GM23338 (cell line): ENCODE results near the gene UCN2.

Experiments used
- CREB1 ChIP-seq: fragments of 250-450 bp; sonication (Bioruptor Pico); IDR thresholded peaks from 2 replicates; pipeline ENCODE4 v1.5.0; 2020; ENCODE audit warnings: low read depth, mild to moderate bottlenecking, moderate library complexity
- CTCF ChIP-seq, 2 experiments: fragments of 200-600 bp in 1 of 2; sonication (generic) in 1 of 2; conservative IDR thresholded peaks; 2 replicates each; pipeline versions ENCODE4 v1.5.1 to v1.6.1; 2016 to 2017; ENCODE audit warnings: antibody characterized with exemption in 2 of 2, low read depth in 2 of 2, mild to moderate bottlenecking in 2 of 2, moderate library complexity in 1 of 2
- ETS1 ChIP-seq: IDR thresholded peaks from 2 replicates; pipeline ENCODE4 v1.6.1; 2016; ENCODE audit warnings: antibody characterized with exemption
- EZH2 ChIP-seq: fragments of 200-600 bp; sonication (generic); IDR thresholded peaks from one replicate; pipeline ENCODE4 v1.8.0; 2017; ENCODE audit warnings: antibody characterized with exemption, mild to moderate bottlenecking, low read depth; ENCODE audit not compliant: unreplicated experiment
- EZH2phosphoT487 ChIP-seq: fragments of 200-600 bp; sonication (generic); IDR thresholded peaks from one replicate; pipeline ENCODE4 v1.8.1; 2018; ENCODE audit warnings: antibody characterized with exemption; ENCODE audit not compliant: unreplicated experiment
- JUNB ChIP-seq: IDR thresholded peaks from one replicate; pipeline ENCODE4 v1.6.1; 2016; ENCODE audit warnings: antibody characterized with exemption; ENCODE audit not compliant: unreplicated experiment
- POLR2AphosphoS5 ChIP-seq: IDR thresholded peaks from 2 replicates; pipeline ENCODE4 v1.6.1; 2016; ENCODE audit warnings: antibody characterized with exemption, low read depth
- REST ChIP-seq: IDR thresholded peaks from one replicate; pipeline ENCODE4 v1.6.1; 2018; ENCODE audit warnings: antibody characterized with exemption; ENCODE audit not compliant: unreplicated experiment
- STAT1 ChIP-seq: IDR thresholded peaks from one replicate; pipeline ENCODE4 v1.6.1; 2016; ENCODE audit warnings: antibody characterized with exemption; ENCODE audit not compliant: unreplicated experiment

GRCh38 chr3:48595526-48596121, 32.0 kb upstream of the UCN2 start:
- TF ChIP-seq CTCF (conservative IDR thresholded peaks at IDR 0.05; ENCODE audit: low read depth in 2 of 2): no peak
- no peak for TF ChIP-seq REST
- no peak for TF ChIP-seq POLR2AphosphoS5
- TF ChIP-seq JUNB: no peak
- no peak for TF ChIP-seq CREB1
- TF ChIP-seq EZH2: no peak
- no peak for TF ChIP-seq STAT1
- TF ChIP-seq ETS1: no peak
- no peak for TF ChIP-seq EZH2phosphoT487
